ENCODE data around the gene MEGF11.
"Not testable (repeated sequence)": the region's sequence is repeated elsewhere in the genome, so short reads cannot be mapped to it uniquely, and the experiment has no call there.

The MEGF11 gene

DNA sequence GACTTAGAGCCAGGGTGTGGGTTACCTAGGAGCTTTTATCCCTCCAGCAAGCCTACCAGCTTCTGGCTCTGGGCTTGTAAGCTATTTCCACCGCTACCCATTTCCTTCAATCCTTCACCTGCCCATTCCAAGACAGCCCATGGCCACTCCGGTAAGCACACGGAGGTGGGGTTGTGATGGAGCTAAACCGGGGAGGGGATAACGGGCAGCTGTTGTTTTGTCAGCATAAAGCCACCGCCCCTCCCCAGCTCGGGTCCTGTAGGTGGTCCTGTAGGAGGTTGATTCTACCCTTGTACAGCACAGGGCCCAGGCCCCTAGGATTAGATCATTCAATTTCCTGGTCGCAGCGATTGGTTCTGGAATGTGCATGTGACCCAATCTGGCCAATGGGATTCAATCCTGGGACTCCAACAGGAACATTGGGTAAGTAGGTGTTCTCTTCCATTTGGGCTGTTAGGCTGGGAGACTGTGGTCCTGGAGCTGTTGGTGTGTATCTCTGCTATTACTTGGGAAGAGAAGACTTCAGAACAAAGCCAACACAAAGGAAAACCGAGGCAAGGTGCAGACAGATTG, 233.6 kb downstream of the MEGF11 start:
- no peak for DNase-seq

DNA sequence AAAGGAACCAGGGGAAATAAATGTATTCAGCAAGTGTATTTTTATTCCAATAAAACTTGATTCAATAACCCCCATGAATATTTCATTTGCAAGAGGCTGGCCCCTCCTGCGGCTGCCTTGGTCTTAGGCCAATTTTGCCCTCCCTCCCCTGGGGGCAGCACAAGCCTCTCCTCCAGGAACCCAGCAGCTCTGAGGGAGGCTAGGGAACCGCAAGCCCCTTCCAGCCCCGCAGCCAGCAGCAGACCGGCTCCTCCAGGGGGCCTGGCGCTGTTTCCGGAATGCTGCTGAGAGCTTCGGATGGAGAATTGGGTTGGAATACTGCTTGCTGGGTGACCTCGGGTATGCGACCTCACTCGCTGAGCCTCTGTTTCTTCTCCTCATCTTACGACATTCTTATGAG, 234.2 kb downstream of the MEGF11 start:
- no peak for DNase-seq

DNA sequence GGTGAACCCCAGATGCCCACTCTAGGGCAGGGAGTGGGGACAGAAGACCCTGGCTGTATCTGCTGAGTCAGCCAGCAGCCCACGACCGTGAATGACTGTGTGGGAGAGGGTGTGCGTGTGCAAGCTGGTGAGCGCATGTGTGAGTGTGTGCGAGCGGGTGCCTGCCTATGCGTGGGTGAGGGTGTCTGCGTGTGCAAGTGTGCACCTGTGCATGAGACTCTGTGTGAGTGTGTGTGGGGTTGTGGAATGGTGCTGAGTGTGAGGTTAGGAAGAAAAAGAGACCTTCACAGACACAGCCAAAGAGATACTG, 235.1 kb downstream of the MEGF11 start:
- no peak for DNase-seq

DNA sequence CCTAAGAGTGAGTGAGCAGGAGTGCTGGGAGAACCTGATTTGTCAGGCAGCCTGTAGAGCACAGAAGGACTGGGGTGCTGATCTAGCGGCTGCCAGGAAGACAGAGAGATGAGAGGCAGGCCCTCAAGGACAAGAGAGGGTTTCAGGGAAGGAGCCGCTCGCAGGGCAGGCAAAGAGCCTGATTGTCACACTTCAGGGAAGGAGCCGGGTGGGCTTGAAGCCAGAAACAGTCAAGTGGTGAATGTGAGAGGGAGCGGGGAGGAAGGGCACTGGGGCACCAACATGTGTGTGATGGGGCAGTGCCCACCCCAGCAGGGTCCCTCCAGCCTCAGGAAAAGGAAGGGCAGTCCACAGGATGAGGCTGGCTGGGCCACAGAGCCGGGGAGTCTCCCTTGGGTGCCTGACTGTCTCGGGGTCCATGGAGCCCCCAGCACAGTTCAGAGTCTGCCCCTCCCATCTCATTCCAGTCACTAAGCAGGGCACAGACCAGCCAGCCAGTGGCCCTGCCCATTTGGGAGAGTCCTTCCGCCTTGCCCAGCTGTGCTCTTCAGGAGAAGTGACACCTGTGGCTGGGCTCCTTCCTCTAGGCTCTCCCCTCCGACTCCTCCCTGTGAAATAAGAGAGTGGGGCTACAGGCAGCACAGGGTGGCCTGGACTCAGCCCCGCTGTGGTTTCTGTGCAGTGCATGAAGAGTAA, 235.6 kb downstream of the MEGF11 start:
- no peak for DNase-seq

DNA sequence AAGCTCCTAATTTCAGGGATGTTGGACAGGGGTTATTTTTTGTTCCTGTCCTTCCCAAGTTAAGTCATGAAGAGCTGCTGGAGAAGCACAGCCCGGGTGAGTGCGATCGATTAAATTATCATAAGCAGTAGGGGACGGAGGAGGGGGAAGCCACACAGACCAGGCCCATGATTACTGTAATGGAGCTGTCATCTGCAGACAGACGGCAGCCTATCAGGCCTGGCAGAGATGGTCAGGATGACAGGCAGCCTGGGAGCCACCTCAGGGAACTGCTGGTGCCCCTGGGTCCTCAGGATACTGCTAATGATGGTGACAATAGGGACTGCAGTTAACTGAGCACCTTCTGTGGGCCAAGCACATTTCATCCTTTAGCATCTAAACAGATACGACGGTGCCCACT, 236.6 kb downstream of the MEGF11 start:
- DNase-seq, result no peak

DNA sequence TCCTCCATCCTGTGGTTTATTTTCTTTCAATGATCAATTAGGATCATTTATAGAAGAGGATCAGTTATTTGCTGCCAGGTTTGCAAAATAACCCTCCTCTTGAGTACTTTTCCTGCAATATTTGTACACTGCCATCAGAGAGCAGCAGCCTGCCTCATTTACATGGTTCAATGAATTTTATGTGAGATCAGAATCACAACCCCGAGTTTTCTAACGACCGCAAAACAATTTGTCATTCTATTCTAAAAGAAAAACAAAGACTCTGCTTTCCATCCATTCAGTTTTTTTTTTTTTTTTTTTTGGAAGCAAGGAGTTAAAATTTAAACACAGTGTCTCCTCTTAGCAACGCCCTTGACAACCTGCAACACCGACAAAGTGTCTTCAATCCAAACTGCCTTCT, 237.4 kb downstream of the MEGF11 start:
- no peak for DNase-seq

DNA sequence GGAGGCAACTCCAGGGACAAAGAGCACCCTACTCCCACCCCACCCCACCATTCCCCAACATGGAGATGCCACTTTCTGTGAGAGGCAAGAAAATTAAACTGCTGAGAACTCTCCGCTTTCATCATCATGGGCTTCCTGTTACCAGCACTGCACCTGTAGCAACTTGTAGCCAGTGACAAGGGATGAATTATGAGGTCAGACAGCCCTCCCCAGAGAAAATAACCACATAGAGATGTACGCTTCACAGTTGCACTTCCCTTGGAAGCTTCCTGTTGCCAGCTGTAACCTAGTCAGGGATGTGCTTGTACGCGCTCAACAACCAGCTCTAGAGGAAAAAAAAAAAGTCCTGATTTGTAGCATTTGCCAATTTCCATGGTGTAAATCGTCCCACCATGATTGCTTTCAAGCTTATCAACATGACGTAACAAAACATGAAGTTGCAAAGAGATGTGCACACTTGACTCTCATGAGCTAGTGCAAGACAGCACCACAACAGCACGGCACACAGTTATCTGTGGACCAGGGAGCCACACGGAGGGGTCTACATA, 238.8 kb downstream of the MEGF11 start:
- no peak for DNase-seq

DNA sequence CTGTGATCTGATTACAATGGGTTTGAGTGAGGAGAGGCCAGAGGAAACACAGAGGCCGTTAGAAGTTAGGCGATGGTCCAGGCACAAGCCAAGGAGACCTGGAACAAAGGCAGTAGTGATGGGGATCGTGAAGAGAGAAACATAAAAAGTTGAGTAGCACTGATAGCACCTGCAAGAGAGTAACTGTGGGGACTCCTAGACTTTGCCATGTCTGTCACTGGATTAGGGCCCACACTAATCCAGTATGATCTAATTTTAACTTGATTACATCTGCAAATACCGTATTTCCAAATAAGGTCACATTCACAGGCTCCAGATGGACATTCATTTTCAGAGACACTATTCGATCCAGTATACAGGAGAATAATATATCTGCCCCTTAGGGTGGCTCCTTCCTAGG, 239.5 kb downstream of the MEGF11 start:
- DNase-seq, result no peak

DNA sequence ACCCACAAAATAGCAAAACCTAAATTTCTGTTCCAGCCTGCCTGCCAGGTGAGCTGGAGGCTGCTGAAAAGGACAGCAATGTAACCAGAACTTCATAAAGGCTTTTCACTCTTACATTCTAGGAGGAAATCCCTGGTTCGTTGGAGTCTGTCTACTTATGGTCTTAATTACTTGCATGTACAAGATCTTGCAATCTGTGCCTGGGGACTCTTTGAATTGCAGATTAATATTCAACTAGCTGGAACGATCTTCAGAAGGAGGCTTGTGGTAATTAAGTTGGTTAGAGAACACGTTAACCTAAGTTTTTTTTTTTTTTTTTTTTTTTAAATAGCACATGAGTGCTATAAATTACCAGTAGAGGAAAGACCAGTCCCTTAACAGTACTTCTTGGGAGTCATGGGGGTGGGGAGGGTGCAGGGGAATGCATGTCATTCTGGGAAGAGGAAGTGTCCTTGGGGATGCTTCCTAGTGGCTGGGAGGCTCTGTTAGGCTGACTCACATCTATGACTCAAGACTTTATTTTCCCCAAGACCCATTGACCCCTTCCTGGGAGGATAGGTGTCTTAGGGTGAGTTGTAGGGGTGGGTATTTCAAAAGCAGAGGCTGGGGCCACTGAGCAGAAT, 244.5 kb downstream of the MEGF11 start:
- DNase-seq, result no peak

DNA sequence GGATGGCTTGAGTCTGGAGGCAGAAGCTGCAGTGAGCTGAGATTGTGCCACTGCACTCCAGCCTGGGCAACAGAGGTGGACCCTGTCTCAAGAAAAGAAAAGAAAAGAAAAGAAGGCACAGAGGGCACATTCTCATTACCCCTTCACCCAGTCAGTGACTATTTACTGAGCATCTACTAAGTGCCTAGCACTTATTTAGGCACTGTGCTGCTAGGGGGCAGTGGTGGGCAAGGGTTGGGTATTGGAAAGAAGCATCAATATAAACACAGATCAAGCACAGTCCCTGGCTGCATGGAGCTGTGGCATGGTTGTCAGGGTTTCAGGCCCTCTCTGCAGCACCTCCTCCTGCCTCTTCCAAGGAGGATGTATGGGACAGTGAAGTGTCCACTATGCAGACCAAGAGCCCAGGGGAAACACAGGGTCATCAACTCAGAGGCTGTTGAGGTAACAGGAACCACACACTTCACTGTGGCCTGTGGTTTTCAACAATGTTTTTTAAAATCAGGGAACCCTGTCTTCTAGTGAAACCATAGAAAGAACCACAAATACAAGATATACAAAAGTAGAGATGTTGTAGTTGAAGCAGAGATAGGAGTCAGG, 245.8 kb downstream of the MEGF11 start:
- DNase-seq, result no peak

DNA sequence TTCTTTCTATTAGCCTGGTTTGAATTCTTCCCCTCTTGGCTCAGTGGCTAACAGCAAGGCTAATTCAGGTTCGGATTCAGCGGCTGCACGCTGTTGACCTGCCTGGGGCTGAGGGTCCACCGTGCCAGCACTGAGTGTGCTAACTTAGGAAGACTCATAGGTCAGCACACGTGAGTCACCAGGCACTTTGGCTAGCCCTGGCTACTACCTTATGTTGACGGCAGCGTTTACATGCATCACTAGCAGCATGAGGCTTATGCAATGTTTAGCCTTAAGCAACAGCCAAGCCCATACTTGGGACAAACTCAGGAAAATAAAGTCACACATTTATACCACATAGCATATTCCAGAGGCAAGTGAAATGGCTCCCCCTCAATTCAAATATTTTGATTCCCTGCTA, 246.6 kb downstream of the MEGF11 start:
- DNase-seq, result no peak

DNA sequence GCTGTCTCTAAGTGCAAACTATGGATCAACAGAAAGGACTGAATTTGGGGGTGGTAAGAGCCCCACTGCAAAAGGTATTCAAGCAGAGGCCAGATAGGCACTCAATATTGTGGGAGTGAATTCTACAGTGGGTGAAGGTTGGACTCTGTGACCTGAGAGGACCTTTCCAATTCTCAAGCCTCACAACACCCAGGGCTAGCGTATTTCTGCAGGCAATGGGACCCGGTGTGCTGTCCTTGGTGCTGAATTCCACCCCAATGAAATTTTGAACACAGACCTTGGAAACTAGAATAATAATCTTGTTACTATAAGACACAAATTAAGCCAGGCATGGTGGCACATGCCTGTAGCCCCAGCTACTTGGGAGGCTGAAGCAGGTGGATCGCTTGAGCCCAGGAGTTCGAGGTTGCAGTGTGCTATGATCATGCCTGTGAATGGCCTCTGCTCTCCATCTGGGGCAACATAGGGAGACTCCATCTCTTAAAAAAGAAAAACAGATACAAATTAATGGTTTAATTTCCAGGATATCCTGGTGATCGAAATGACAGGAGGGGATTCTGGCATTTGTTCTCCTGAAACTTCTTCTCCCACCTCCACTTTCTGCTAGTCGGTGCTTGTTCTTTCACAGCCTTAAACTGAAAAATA, 248.8 kb downstream of the MEGF11 start:
- no peak for DNase-seq

DNA sequence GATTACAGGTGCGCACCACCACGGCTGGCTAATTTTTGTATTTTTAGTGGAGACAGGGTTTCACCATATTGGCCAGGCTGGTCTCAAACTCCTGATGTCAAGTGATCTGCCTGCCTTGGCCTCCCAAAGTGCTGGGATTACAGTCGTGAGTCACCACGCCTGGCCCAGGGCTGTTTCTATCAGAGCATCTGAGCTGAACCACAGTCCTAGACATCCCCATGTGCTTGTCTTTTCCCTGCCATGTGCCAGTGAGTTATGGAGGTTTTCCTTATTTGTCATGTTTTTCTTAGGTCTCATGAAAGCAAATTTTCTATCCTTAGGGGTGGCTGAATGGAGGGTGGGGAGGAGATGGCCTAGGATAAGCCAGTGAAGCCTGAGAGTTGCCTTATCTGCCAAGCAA, 250.4 kb downstream of the MEGF11 start:
- not testable (repeated sequence) for DNase-seq

DNA sequence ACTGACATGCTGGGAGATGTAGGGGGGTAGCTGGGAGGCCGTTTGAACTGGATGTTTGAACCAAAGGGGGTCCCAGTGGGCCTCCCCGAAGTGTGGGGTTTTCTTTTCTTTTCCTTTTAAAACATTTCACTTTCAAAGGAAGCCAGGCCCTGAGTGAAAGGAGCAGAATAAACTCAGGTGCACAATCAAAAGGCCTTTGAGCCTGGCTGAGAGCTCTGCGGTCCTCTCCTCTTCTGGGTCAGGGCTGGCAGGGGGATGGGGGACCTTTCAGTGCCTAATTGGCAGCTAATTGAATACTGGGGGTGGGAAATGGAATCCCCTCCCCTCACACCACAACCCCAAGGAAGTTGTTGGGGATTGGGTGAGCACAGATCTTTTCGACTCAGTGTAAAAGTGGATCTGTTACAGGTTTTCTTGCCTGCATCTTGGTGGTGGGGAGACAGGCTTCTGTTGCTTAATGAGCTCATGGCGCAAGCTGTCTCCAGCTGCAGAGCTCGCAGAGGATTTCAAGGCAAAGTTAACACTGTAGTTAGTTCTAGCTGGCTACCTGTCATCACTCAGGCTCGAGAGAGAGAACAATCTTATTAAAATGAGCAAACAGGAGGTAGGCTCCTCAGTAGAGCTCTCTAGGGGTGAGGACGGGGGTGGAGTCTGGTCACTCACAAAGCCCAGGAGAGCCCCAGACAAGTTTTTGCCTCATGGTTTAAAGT, 251.7 kb downstream of the MEGF11 start:
- DNase-seq, result no peak

DNA sequence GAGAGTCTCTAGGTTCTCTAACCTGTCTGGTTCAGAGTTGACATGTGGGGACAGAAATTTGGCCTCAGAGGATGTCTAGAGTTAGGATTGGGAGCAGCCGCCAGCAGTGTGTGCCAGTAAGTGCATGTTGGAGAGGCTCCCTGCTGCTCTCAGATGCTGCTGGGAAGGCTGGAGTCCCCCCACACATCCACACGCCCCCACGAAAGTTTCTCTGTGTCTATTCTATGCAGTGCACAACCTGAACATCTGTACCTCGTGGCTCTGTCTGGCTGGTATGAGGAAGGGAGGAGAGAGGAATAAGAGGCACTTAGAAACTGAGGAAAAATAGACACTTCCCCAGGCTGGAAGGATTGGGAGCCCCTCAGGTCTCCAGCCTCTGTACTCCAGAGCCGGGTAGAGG, 252.5 kb downstream of the MEGF11 start:
- DNase-seq, result no peak

DNA sequence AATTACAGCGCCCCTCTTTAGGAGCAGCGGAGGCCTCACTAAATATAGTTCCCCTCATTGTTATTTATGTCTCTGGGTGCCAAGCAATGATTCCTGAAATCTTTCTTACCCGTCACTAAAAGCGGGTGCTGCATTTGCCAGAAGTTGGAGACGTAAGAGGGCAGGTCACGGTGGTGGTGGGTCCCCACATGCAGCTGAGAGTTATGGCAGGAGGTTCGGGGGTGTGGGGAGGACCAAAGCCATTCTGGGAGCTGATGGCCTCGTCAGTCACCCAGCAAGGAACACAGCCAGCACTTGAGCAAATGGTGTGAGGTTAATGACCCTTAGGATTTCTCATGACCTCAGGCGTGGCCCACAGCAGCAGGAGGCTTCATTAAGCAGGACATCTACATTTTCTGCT, 255.1 kb downstream of the MEGF11 start:
- DNase-seq, result no peak

DNA sequence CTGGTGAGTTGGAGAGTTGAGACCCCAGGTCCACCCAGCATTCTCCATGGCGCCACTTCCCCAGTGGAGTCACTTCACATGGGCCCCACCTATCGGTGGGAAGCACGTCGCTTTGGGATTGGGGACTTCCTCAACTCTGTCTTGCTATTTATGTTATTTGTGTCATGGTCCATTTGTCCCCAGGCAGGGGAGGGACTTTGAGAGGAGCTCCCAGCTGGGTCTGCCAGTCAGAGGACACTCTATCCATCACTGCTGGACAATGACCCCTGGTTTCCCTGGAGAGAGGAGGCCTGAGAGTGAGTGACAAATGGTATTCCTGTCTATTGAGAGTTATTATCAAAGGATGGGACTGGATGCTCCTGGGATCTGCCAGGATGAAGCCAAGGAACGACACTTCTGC, 256.6 kb downstream of the MEGF11 start:
- no peak for DNase-seq

DNA sequence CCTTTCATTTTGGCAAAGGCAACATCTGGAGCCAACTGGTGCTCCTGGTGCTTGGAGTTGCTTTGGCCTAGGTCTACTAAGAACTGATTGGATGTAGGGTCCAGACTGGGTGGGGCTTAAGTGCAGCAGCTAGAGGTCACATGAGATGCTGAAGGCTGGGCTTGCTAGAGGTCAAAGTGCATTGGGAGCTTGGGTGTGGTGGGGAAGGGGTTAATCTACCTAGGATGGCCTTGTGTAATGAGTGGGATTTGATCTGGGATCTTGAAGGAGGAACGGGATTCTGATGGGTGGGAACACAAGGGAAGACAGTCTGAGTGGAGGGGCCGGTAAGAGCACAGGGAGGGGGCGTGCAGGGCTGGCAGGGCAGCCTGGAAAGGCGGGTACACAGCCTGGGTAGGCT, 258.7 kb downstream of the MEGF11 start:
- no peak for DNase-seq

DNA sequence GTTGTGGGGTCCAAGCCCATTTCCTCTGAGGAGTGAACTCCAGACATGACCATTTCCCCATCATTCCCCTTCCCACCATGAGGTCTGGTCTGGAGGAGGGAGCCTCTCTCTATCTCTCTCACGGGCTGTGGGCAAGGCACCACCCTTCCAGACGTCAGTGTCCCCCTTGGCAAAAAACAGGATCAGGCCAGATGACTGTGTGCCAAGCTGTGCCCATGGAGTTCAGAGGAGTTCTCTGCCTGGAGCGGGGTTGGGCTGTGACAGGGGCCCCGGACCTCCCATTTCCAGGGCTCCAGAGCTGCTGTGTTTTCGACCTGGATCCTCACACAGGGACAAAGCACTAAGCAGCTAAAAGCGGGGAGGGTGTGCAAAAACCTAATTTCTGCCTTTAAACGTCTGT, 259.8 kb downstream of the MEGF11 start:
- no peak for DNase-seq

DNA sequence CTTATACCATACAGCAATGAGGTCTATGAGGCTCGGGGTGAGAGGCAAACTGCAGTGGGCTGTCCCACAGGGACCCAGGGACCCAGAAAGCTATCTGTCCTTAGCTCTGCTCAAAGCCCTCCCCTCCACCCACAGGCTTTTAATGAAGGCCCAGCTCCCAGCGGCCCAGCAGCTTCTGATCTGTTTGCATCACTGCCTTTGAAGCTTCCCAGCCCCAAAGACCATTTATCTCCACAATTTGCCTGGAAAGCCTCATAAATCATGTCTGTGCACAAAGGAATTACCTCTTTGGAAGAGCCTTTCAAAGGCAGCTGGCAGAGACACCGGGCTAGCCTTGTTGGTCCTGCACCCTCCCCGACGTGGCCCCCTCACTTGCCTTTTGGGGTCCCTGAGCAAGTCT, 260.3 kb downstream of the MEGF11 start:
- DNase-seq, result no peak

DNA sequence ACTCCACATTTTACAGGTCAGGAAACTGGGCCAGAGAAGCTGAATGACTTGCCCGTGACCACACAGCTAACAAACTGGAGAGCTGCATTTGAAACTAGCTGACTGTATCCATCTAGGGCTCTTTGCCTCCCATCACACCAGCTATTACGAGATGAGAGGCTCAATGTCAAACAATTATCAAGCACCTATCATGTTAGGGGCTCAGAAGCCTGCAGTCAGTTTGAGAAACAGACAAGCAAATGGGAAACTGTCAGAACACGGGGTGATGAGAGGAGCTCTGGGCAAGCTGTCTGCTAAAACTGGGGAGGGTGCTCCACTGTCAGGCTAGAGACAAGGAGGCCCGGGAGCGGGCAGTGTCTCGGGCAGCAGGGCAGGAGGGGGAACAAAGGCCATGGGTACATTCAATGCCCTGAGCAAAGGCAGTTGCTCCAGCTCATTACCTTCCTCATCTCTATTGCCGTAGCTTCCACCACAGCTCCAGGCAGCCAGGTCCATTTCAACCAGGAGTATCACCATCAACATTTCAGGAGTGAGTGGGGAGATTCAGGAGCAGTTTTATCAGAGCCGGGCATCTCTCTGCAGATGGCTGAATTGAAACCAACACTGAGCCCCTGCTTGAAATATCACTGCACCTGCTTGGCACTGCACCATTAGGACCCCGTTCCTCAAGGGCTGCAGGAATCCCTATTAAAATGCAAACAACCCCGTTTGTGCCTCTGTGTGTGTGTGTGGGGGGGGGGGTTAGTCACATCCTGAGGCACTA, 261.6 kb downstream of the MEGF11 start:
- DNase-seq, result no peak

DNA sequence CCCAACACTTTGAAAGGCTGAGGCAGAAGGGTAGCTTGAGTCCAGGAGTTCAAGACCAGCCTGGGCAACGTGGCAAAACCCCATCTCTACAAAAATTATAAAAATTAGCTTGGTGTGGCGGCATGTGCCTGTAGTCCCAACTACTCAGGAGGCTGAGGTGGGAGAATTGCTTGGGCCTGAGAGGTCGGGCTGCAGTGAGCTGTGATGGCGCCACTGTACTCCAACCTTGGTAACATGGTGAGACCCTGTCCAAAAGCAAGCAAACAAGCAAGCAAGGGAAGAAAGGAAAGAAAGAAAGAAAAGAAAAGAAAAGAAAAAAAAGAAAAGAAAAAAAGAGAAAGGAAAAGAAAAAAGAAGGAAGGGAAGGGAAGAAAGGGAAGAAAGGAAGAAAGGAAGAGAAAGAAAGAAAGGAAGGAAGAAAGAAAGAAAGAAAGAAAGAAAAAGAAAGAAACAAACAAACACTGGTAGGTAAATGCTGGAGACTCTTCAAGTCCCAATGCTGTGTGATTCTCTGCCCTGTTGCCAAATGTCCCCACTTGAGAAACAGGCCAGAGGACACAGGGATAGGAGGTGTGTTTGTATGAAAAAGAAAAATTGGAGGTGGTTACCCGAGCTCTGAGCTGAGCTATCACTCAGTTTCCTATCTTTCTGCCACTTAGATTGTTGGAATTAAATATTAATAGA, 263.1 kb downstream of the MEGF11 start:
- DNase-seq, result no peak
